ENCODE data around the gene SLC24A3.

The SLC24A3 gene

GRCh38 chr20:19725814-19726525, 513.5 kb downstream of the SLC24A3 start:
- no peak overlapping the region for H3K4me3 ChIP-seq (ENCODE audit: low read length)
- peaks cover 4% of the 10 kb centered on the region; the same call in 1 of the 2 replicates for H3K4me1 ChIP-seq (ENCODE audit: control insufficient read depth, low read length)
- H3K27ac ChIP-seq (ENCODE audit: low read depth, low read length), result no peak overlapping the region
- H3K27me3 ChIP-seq (ENCODE audit: control insufficient read depth, low read length), result no peaks in the 10 kb centered on the region
- no peaks in the 10 kb centered on the region for H4K20me1 ChIP-seq (ENCODE audit: control insufficient read depth, insufficient read depth, low read depth, low read length)
- H3F3A ChIP-seq (ENCODE audit: control insufficient read depth, insufficient read depth), result no peaks in the 10 kb centered on the region
- H3K4me2 ChIP-seq (ENCODE audit: low read length), result no peak overlapping the region
- H3K9me2 ChIP-seq (replicated peaks; ENCODE audit: control insufficient read depth, low read length), result no peaks in the 10 kb centered on the region
- H3K36me3 ChIP-seq (ENCODE audit: control insufficient read depth, low read length), result no peaks in the 10 kb centered on the region
- TF ChIP-seq CTCF (IDR thresholded peaks at IDR 0.05; ENCODE audit: low read depth, low read length, poor library complexity, severe bottlenecking) (no peak), EZH2phosphoT487 (IDR thresholded peaks at IDR 0.05; ENCODE audit: borderline replicate concordance, low read length) (no peak)
- H3K79me2 ChIP-seq (ENCODE audit: control insufficient read depth, low read length), result no peaks in the 10 kb centered on the region
- H3K9me3 ChIP-seq (ENCODE audit: control insufficient read depth, insufficient read depth, low read length), result no peaks in the 10 kb centered on the region

- no peak overlapping the region for H3K4me3 ChIP-seq (ENCODE audit: low read length)
- no peaks in the 10 kb centered on the region for H3K79me2 ChIP-seq (ENCODE audit: control insufficient read depth, low read length)
- no peak overlapping the region for H3K4me2 ChIP-seq (ENCODE audit: low read length)
- H3K4me1 ChIP-seq (ENCODE audit: control insufficient read depth, low read length), result peaks cover 4% of the 10 kb centered on the region; the same call in 1 of the 2 replicates
- no peaks in the 10 kb centered on the region for H3K27me3 ChIP-seq (ENCODE audit: control insufficient read depth, low read length)
- no peaks in the 10 kb centered on the region for H3K9me2 ChIP-seq (replicated peaks; ENCODE audit: control insufficient read depth, low read length)
- H4K20me1 ChIP-seq (ENCODE audit: control insufficient read depth, insufficient read depth, low read depth, low read length), result no peaks in the 10 kb centered on the region
- TF ChIP-seq CTCF (IDR thresholded peaks at IDR 0.05; ENCODE audit: low read depth, low read length, poor library complexity, severe bottlenecking) (no peak), EZH2phosphoT487 (IDR thresholded peaks at IDR 0.05; ENCODE audit: borderline replicate concordance, low read length) (no peak)
- H3K9me3 ChIP-seq (ENCODE audit: control insufficient read depth, insufficient read depth, low read length), result no peaks in the 10 kb centered on the region
- no peaks in the 10 kb centered on the region for H3F3A ChIP-seq (ENCODE audit: control insufficient read depth, insufficient read depth)
- H3K27ac ChIP-seq (ENCODE audit: low read depth, low read length), result no peak overlapping the region
- H3K36me3 ChIP-seq (ENCODE audit: control insufficient read depth, low read length), result no peaks in the 10 kb centered on the region
Observed at GRCh38 chr20:19727251-19727847, 514.9 kb downstream of the SLC24A3 start.

- Histone ChIP-seq H3K79me2 (ENCODE audit: control insufficient read depth, low read length) (no peaks in the 10 kb centered on the region), H3K4me2 (ENCODE audit: low read length) (no peak overlapping the region), H3K36me3 (ENCODE audit: control insufficient read depth, low read length) (no peaks in the 10 kb centered on the region), H3K9me3 (ENCODE audit: control insufficient read depth, insufficient read depth, low read length) (no peaks in the 10 kb centered on the region), H3K4me3 (ENCODE audit: low read length) (no peak overlapping the region), H4K20me1 (ENCODE audit: control insufficient read depth, insufficient read depth, low read depth, low read length) (no peaks in the 10 kb centered on the region), H3K27ac (ENCODE audit: low read depth, low read length) (no peak overlapping the region), H3K9me2 (replicated peaks; ENCODE audit: control insufficient read depth, low read length) (no peaks in the 10 kb centered on the region), H3K27me3 (ENCODE audit: control insufficient read depth, low read length) (no peaks in the 10 kb centered on the region), H3K4me1 (ENCODE audit: control insufficient read depth, low read length) (peaks cover 4% of the 10 kb centered on the region; the same call in 1 of the 2 replicates), H3F3A (ENCODE audit: control insufficient read depth, insufficient read depth) (no peaks in the 10 kb centered on the region)
- TF ChIP-seq EZH2phosphoT487 (IDR thresholded peaks at IDR 0.05; ENCODE audit: borderline replicate concordance, low read length) (no peak), CTCF (IDR thresholded peaks at IDR 0.05; ENCODE audit: low read depth, low read length, poor library complexity, severe bottlenecking) (no peak)
Observed at GRCh38 chr20:19729672-19730071, 517.2 kb downstream of the SLC24A3 start.

Measured in DOHH2 (cell line).